HepG2 (cell line): ENCODE results near the gene HNRNPF. TPM values are rescaled to one million over a fixed set of nuclear protein-coding genes. Genes with fewer than 3 reads are reported as not detected.

Experiments
- SMAD9 ChIP-seq: sonication (generic); formaldehyde crosslinking; IDR thresholded peaks from 2 replicates; pipeline ENCODE4 v1.5.1; 2020; ENCODE audit warnings: mild to moderate bottlenecking, missing genetic modification reagents
- ZBTB49 ChIP-seq: sonication (generic); formaldehyde crosslinking; IDR thresholded peaks from 2 replicates; pipeline ENCODE4 v1.4.0; 2020; ENCODE audit warnings: missing genetic modification reagents, borderline replicate concordance
- polyA plus RNA-seq, 8 experiments: library from polyadenylated mRNA; depleted of rRNA in 3 of 8; stranded (reverse) in 7 of 8; unstranded in 1 of 8; fragments of >200 nt; fragmentation: Illumina TruSeq in 4 of 8; extraction: Trizol in 4 of 8; gene quantifications; 2 replicates each; pipeline versions ENCODE4 v1.2.1 to v1.2.3, GENCODE V29; 2011 to 2016; ENCODE audit warnings: low read depth in 4 of 8, missing spikeins in 1 of 8, mixed read lengths in 1 of 8; ENCODE audit not compliant: insufficient read depth in 1 of 8
- total RNA-seq, 5 experiments: library from RNA; depleted of rRNA; stranded (reverse); fragments of >200 nt; fragmentation: Illumina TruSeq; extraction: Trizol; gene quantifications; 2 replicates each; pipeline ENCODE4 v1.2.3, GENCODE V29; 2016; ENCODE audit warnings: low read depth in 1 of 5
- TF ChIP-seq, protein P1 (sequence below): sonication (generic); formaldehyde crosslinking; IDR thresholded peaks from 2 replicates; pipeline ENCODE4 v1.8.1; 2022; ENCODE audit warnings: low read depth, mild to moderate bottlenecking, missing genetic modification reagents
- TF ChIP-seq, protein P2 (sequence below): sonication (generic); formaldehyde crosslinking; IDR thresholded peaks from 2 replicates; pipeline ENCODE4 v1.5.0; 2020; ENCODE audit warnings: missing genetic modification reagents

The HNRNPF gene
- total and polyA plus RNA-seq, 2 of the 13 experiments (the other 11 are each of a cell fraction or from before 2014, with no cell fraction given): 166 to 308 TPM

DNA sequence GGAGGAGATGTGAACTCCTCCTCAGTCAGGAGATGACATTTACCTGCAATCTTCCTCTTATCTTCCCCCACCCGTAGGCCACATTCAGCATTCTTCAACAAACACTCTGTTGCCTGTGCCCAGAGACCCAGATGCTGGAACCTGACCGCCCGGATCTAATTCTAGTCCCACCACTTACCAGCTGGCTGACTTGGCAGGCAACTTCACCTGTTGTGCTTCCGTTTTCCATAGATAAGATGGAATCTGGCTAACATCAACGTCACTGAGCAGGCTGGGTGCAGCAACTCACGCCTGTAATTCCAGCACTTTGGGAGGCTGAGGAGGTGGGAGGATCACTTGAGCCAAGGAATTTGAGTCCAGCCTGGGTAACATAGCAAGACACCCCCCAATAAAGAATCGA is 58.8 kb downstream of the HNRNPF start (continued):
- TF ChIP-seq, protein P1, sequence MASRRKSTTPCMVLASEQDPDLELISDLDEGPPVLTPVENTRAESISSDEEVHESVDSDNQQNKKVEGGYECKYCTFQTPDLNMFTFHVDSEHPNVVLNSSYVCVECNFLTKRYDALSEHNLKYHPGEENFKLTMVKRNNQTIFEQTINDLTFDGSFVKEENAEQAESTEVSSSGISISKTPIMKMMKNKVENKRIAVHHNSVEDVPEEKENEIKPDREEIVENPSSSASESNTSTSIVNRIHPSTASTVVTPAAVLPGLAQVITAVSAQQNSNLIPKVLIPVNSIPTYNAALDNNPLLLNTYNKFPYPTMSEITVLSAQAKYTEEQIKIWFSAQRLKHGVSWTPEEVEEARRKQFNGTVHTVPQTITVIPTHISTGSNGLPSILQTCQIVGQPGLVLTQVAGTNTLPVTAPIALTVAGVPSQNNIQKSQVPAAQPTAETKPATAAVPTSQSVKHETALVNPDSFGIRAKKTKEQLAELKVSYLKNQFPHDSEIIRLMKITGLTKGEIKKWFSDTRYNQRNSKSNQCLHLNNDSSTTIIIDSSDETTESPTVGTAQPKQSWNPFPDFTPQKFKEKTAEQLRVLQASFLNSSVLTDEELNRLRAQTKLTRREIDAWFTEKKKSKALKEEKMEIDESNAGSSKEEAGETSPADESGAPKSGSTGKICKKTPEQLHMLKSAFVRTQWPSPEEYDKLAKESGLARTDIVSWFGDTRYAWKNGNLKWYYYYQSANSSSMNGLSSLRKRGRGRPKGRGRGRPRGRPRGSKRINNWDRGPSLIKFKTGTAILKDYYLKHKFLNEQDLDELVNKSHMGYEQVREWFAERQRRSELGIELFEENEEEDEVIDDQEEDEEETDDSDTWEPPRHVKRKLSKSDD (CRISPR knock-in tag): no peak
- TF ChIP-seq, protein P2, sequence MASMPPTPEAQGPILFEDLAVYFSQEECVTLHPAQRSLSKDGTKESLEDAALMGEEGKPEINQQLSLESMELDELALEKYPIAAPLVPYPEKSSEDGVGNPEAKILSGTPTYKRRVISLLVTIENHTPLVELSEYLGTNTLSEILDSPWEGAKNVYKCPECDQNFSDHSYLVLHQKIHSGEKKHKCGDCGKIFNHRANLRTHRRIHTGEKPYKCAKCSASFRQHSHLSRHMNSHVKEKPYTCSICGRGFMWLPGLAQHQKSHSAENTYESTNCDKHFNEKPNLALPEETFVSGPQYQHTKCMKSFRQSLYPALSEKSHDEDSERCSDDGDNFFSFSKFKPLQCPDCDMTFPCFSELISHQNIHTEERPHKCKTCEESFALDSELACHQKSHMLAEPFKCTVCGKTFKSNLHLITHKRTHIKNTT (CRISPR knock-in tag): no peak
- TF ChIP-seq ZBTB49 (no peak), SMAD9 (CRISPR knock-in tag) (no peak)
- TF ChIP-seq, all 625 proteins: peak for 0
